LNCAP (cell line): ENCODE data around the gene KCNJ10.

Experiments
- CTCF ChIP-seq: fragments of 450-650 bp; IDR thresholded peaks from 2 replicates; pipeline ENCODE4 v1.5.1; 2017; ENCODE audit warnings: mild to moderate bottlenecking

Gene KCNJ10

GRCh38 chr1:159965263-159965662 lies 104.7 kb downstream of the KCNJ10 start:
- TF ChIP-seq CTCF: no peak

GRCh38 chr1:159964144-159964543 lies 105.8 kb downstream of the KCNJ10 start:
- TF ChIP-seq CTCF: no peak

GRCh38 chr1:159962176-159962575 lies 107.8 kb downstream of the KCNJ10 start:
- no peak for TF ChIP-seq CTCF

GRCh38 chr1:159961636-159962035 lies 108.3 kb downstream of the KCNJ10 start:
- no peak for TF ChIP-seq CTCF

GRCh38 chr1:159960721-159961381 lies 109.1 kb downstream of the KCNJ10 start:
- no peak for TF ChIP-seq CTCF

GRCh38 chr1:159959451-159959850 lies 110.5 kb downstream of the KCNJ10 start:
- TF ChIP-seq CTCF: no peak

- no peak for TF ChIP-seq CTCF
Measured at GRCh38 chr1:159958719-159959380, 111.1 kb downstream of the KCNJ10 start.
